ENCODE data around the gene DPYSL4. TPM values are rescaled to one million over a fixed set of nuclear protein-coding genes. Genes with fewer than 3 reads are reported as not detected.

The DPYSL4 gene
- polyA plus RNA-seq, 1 donor from 2014 or later, result not detected

- Mint-ChIP-seq H3K4me1 (peaks cover 8 to 14% (median 12%) of the 10 kb centered on the region in 3 donors), H3K27me3 (peaks cover 3% of the 10 kb centered on the region), H3K36me3 (no peaks in the 10 kb centered on the region), H3K9me3 (no peaks in the 10 kb centered on the region), H3K4me3 (no peak overlapping the region), H3K27ac (no peak overlapping the region)
These were observed 49.4 kb downstream of the DPYSL4 start for GRCh38 chr10:132236161-132236560.

GRCh38 chr10:132236881-132237280, 50.1 kb downstream of the DPYSL4 start:
- Mint-ChIP-seq H3K36me3 (no peaks in the 10 kb centered on the region), H3K4me1 (peaks cover 5 to 10% (median 10%) of the 10 kb centered on the region in 3 donors), H3K4me3 (no peak overlapping the region), H3K9me3 (no peaks in the 10 kb centered on the region), H3K27ac (no peak overlapping the region), H3K27me3 (peaks cover 2% of the 10 kb centered on the region)

GRCh38 chr10:132237396-132237795, 50.6 kb downstream of the DPYSL4 start:
- Mint-ChIP-seq H3K27me3 (no peaks in the 10 kb centered on the region), H3K36me3 (no peaks in the 10 kb centered on the region), H3K27ac (no peak overlapping the region), H3K4me1 (peaks cover under 1 to 7% (median 5%) of the 10 kb centered on the region in 3 donors), H3K4me3 (no peak overlapping the region), H3K9me3 (no peaks in the 10 kb centered on the region)

- Mint-ChIP-seq H3K36me3 (no peaks in the 10 kb centered on the region), H3K4me3 (no peak overlapping the region), H3K4me1 (peaks cover 0 to 4% (median under 1%) of the 10 kb centered on the region in 3 donors), H3K9me3 (no peaks in the 10 kb centered on the region), H3K27me3 (no peaks in the 10 kb centered on the region), H3K27ac (peak overlapping the region in 1 of 3 donors; percentile 3)
These were observed 51.1 kb downstream of the DPYSL4 start for GRCh38 chr10:132237871-132238270.

DNA sequence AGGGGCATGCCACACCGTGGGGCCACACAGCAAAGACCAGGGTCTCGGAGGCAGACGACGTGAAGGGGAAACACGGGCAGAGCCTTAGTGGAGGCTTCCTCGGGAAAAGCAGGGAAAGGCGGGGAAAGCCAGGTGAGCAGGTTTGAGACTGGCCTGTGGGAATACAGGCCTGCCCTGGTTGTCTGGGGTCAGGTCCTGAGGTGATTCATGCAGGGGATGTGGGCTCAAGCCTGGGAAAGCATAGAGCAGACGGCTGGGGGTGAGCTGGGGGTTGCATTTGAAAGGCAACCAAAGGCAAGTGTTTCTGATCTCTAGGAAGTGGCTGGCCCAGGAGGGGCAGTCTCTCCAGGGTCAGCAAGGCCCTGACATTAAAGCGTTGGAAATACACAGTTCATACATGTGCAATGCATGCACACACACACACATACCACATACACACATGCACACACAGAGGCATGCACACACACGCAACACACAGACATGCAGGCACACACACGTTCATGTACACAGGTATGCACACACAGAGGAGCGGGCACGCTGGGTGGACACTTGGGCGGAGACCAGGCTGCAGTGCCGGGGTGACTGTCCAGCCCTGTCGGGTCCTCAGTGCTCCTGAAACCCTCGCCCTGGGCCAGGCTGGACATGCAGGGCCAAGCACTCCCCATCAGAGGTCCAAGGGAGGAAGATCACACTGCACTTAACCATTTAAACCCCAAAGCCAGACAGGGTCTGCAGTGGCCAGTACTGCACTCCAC, 51.8 kb downstream of the DPYSL4 start:
- H3K27ac Mint-ChIP-seq, result peak overlapping the region in 1 of 3 donors; percentile 3
- peaks cover 0 to 4% (median 0%) of the 10 kb centered on the region in 3 donors for H3K4me1 Mint-ChIP-seq
- no peaks in the 10 kb centered on the region for H3K27me3 Mint-ChIP-seq
- H3K9me3 Mint-ChIP-seq, result no peaks in the 10 kb centered on the region
- peak overlapping the region in 1 of 4 donors; percentile 67 for H3K4me3 Mint-ChIP-seq
- no peaks in the 10 kb centered on the region for H3K36me3 Mint-ChIP-seq

GRCh38 chr10:132239126-132240031, 52.6 kb downstream of the DPYSL4 start:
- no peaks in the 10 kb centered on the region for H3K9me3 Mint-ChIP-seq
- no peak overlapping the region for H3K4me3 Mint-ChIP-seq
- H3K27me3 Mint-ChIP-seq, result no peaks in the 10 kb centered on the region
- no peak overlapping the region for H3K27ac Mint-ChIP-seq
- peaks cover 0 to 4% (median 0%) of the 10 kb centered on the region in 3 donors for H3K4me1 Mint-ChIP-seq
- H3K36me3 Mint-ChIP-seq, result no peaks in the 10 kb centered on the region

- Mint-ChIP-seq H3K9me3 (no peaks in the 10 kb centered on the region), H3K36me3 (peaks cover 2% of the 10 kb centered on the region), H3K27me3 (no peaks in the 10 kb centered on the region), H3K4me3 (no peak overlapping the region), H3K4me1 (peaks cover 0 to 4% (median 0%) of the 10 kb centered on the region in 3 donors), H3K27ac (no peak overlapping the region)
These were observed 53.4 kb downstream of the DPYSL4 start for GRCh38 chr10:132240156-132240555.

GRCh38 chr10:132240581-132240980, 53.8 kb downstream of the DPYSL4 start:
- H3K4me3 Mint-ChIP-seq, result no peak overlapping the region
- no peaks in the 10 kb centered on the region for H3K9me3 Mint-ChIP-seq
- H3K27me3 Mint-ChIP-seq, result no peaks in the 10 kb centered on the region
- peaks cover 3% of the 10 kb centered on the region for H3K36me3 Mint-ChIP-seq
- no peak overlapping the region for H3K27ac Mint-ChIP-seq
- H3K4me1 Mint-ChIP-seq, result peaks cover 0 to 4% (median 0%) of the 10 kb centered on the region in 3 donors

GRCh38 chr10:132241086-132241485, 54.3 kb downstream of the DPYSL4 start:
- H3K27me3 Mint-ChIP-seq, result no peaks in the 10 kb centered on the region
- H3K9me3 Mint-ChIP-seq, result no peaks in the 10 kb centered on the region
- H3K27ac Mint-ChIP-seq, result peak overlapping the region in 1 of 3 donors; percentile 28

DNA sequence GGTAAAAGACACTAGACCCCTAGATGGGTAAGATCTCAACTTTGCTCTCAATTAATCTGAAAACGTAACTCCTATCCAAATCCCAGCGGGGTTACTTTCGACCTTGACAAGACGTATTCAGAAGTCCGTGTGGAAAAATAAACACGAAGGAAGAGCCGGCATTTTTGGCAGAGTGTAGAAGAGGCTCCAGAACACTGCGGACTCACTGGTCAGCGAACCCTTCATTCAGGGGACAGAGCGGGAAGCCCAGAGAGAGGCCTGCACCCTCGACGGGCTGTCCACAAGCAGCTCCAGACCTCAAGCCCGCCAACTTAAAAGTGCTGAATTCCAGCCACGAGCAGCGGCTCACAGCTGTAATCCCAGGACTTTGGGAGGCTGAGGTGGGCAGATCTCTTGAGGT, 54.7 kb downstream of the DPYSL4 start:
- Mint-ChIP-seq H3K27me3 (no peaks in the 10 kb centered on the region), H3K4me1 (peaks cover 0 to 4% (median 0%) of the 10 kb centered on the region in 3 donors), H3K36me3 (peaks cover 3% of the 10 kb centered on the region), H3K9me3 (no peaks in the 10 kb centered on the region), H3K4me3 (no peak overlapping the region), H3K27ac (peak overlapping the region in 1 of 3 donors; percentile 28)

More at GRCh38 chr10:132241086-132241485, 54.3 kb downstream of the DPYSL4 start:
- Mint-ChIP-seq H3K4me1 (peaks cover 0 to 4% (median 0%) of the 10 kb centered on the region in 3 donors), H3K36me3 (peaks cover 3% of the 10 kb centered on the region), H3K4me3 (no peak overlapping the region)

DNA sequence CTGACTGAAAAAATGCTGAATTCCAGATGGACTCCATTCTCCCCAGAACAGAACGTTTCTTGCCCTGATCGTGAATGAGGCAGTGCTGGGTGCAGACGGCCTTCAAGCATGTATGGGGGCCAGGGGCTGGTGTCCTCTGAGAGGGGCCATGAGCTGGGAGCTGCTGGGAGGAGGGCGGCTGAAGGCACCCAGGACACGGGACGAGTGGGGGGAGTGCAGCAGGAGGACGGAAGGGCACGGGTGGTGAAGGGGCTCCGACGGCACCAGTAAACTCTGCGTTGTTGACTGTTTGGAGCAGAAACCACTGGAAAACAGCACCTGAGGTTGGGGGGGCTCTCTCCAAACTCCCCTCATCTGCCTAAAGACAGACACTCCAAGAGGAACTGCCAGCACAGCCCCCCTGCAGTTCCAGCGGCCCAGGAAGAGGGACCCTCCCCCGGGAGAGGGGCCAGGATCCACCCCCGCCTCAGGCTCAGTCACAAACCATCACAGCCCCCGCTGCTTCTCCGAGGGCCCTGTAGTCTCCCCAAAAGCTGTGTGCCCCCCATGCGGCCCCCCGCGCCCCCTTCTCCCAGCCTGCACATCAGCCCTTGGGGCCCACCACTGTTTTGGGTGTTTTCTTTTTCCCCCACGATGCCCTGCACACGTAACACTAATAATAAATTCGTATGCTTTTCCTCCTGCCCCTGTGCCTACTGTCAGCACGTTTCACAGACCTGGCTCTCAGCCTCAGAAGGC, 55.5 kb downstream of the DPYSL4 start:
- H3K4me3 Mint-ChIP-seq, result no peak overlapping the region

DNA sequence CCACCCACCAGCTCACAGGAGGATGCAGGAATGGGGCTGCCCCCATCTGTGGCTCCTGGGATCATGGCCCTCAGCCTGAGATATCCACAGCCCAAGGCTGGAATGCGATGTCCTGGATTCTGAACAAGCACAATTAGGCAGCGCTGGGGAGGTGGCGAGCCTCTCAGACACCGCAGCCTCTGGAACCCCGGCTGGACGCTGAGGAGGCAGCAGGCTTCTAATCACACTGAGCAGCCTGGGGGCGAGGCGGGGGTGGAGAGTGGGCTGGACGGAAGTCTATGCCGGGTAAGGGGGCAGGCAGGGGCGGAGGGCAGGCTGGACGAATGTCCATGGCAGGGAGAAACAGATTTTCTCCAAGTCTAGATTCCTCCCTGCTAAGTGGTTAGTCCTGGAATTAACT, 56.4 kb downstream of the DPYSL4 start:
- Mint-ChIP-seq H3K27ac (no peak overlapping the region), H3K36me3 (peaks cover 3% of the 10 kb centered on the region), H3K9me3 (no peaks in the 10 kb centered on the region), H3K27me3 (no peaks in the 10 kb centered on the region), H3K4me3 (no peak overlapping the region), H3K4me1 (peaks cover 0 to 4% (median 0%) of the 10 kb centered on the region in 3 donors)

More for the DNA sequence above, 55.5 kb downstream of the DPYSL4 start:
- no peak overlapping the region for H3K27ac Mint-ChIP-seq
- no peaks in the 10 kb centered on the region for H3K27me3 Mint-ChIP-seq
- peaks cover 3% of the 10 kb centered on the region for H3K36me3 Mint-ChIP-seq
- H3K9me3 Mint-ChIP-seq, result no peaks in the 10 kb centered on the region
- peaks cover 0 to 4% (median 0%) of the 10 kb centered on the region in 3 donors for H3K4me1 Mint-ChIP-seq

DNA sequence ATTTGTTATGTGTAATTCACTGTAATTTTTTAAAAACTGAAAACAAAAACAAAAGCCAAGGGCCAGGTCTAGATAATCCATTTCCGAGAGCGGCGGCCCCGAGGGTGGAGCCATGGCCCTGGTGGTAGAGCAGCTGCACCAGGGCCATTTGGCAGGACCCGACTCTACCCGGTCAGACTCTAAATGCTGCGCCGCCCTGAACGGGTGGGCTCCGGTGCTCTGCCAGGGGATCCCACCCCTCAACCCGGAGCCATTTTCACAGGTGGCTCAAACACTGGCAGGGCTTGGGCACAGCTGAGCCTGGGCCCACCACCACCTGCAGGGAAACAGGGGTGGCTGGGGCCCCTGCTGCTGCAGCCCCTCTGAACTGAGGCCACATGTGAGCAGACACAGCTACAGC, 56.9 kb downstream of the DPYSL4 start:
- Mint-ChIP-seq H3K4me3 (no peak overlapping the region), H3K9me3 (no peaks in the 10 kb centered on the region), H3K27ac (no peak overlapping the region), H3K4me1 (peaks cover 0 to 4% (median 0%) of the 10 kb centered on the region in 3 donors), H3K36me3 (peaks cover 3% of the 10 kb centered on the region), H3K27me3 (no peaks in the 10 kb centered on the region)

- H3K27ac Mint-ChIP-seq, result peak overlapping the region in 1 of 3 donors; percentile 3
- H3K36me3 Mint-ChIP-seq, result peaks cover 3% of the 10 kb centered on the region
- peaks cover 0 to 4% (median 0%) of the 10 kb centered on the region in 3 donors for H3K4me1 Mint-ChIP-seq
- H3K4me3 Mint-ChIP-seq, result no peak overlapping the region
- no peaks in the 10 kb centered on the region for H3K27me3 Mint-ChIP-seq
- no peaks in the 10 kb centered on the region for H3K9me3 Mint-ChIP-seq
These were observed 58.3 kb downstream of the DPYSL4 start for GRCh38 chr10:132245056-132245455.
